CD1c-positive myeloid dendritic cell (primary cell): ENCODE data around the gene MRPL19.

Experiments
- DNase-seq: peaks from one replicate; pipeline ENCODE4 v3.0.0-alpha.2; 2016; ENCODE audit errors: extremely low spot score

The MRPL19 gene

GRCh38 chr2:75616406-75616805, 30.2 kb upstream of the MRPL19 start:
- no peak for DNase-seq

GRCh38 chr2:75616933-75617332, 29.6 kb upstream of the MRPL19 start:
- DNase-seq = no peak

- no peak for DNase-seq
These were observed 26.4 kb upstream of the MRPL19 start for GRCh38 chr2:75619956-75620740.

- no peak for DNase-seq
These were observed 25.4 kb upstream of the MRPL19 start for GRCh38 chr2:75621228-75621627.

GRCh38 chr2:75622500-75622899, 24.1 kb upstream of the MRPL19 start:
- no peak for DNase-seq

GRCh38 chr2:75622929-75623328, 23.7 kb upstream of the MRPL19 start:
- no peak for DNase-seq

- DNase-seq = peak; percentile 49
These were observed 18.6 kb upstream of the MRPL19 start for GRCh38 chr2:75627902-75628504.

- DNase-seq = no peak
These were observed 14.4 kb upstream of the MRPL19 start for GRCh38 chr2:75632091-75632701.

- DNase-seq = no peak
These were observed 13.8 kb upstream of the MRPL19 start for GRCh38 chr2:75632813-75633212.

GRCh38 chr2:75633620-75634019, 13.0 kb upstream of the MRPL19 start:
- DNase-seq = no peak

GRCh38 chr2:75634945-75635344, 11.6 kb upstream of the MRPL19 start:
- DNase-seq = no peak

- no peak for DNase-seq
These were observed 9.0 kb upstream of the MRPL19 start for GRCh38 chr2:75637568-75637967.

GRCh38 chr2:75640621-75641121, 5.9 kb upstream of the MRPL19 start:
- peak; percentile 49 for DNase-seq

GRCh38 chr2:75641587-75641986, 5.0 kb upstream of the MRPL19 start:
- DNase-seq = no peak

GRCh38 chr2:75643980-75644379, 2.6 kb upstream of the MRPL19 start:
- no peak for DNase-seq

GRCh38 chr2:75645643-75646042, 940 bp upstream of the MRPL19 start:
- no peak for DNase-seq

GRCh38 chr2:75646090-75646582, 447 bp upstream of the MRPL19 start:
- no peak for DNase-seq

- DNase-seq = no peak
These were observed 1.2 kb downstream of the MRPL19 start for GRCh38 chr2:75647771-75648170.

GRCh38 chr2:75654012-75654411, 7.4 kb downstream of the MRPL19 start:
- DNase-seq = no peak

GRCh38 chr2:75655861-75656260, 9.3 kb downstream of the MRPL19 start:
- DNase-seq = no peak

- no peak for DNase-seq
These were observed 10.0 kb downstream of the MRPL19 start for GRCh38 chr2:75656563-75656962.

GRCh38 chr2:75657798-75658197, 11.2 kb downstream of the MRPL19 start:
- DNase-seq = no peak

- DNase-seq = no peak
These were observed 20.3 kb downstream of the MRPL19 start for GRCh38 chr2:75666911-75667310.
